ENCODE results near the gene NSUN4. TPM values are rescaled to one million over a fixed set of nuclear protein-coding genes. Genes with fewer than 3 reads are reported as not detected.
"Not testable (repeated sequence)": the region's sequence is repeated elsewhere in the genome, so short reads cannot be mapped to it uniquely, and the experiment has no call there.

NSUN4 gene
- total and polyA plus RNA-seq, 2 of the 13 experiments (the other 11 are each of a cell fraction or from before 2014, with no cell fraction given): 21.5 to 23.5 TPM

DNA sequence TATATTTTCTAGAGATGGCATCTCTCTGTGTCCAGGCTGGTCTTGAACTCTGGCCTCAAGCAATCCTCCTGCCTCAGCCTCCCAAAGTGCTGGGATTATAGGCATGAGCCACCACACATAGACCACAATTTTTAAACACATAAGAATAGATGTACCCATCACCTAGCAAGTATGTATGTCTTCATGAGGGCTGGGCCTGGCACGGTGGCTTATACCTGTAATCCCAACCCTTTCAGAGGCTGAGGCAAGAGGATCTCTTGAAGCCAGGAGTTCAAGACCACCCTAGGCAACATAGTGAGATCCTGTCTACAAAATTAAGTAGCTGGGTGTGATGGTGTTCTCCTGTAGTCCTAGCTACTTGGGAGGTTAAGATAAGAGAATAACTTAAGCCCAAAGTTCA lies 23.3 kb upstream of the NSUN4 start:
- no CpG with 5 or more reads among the region's 1 CpG for WGBS (ENCODE audit: low lambda C conversion rate)
- no peaks in the 10 kb centered on the region for H4K20me1 ChIP-seq (ENCODE audit: insufficient read depth, low read length)
- FAIRE-seq: no peak
- no peaks in the 10 kb centered on the region for H3K27me3 ChIP-seq (ENCODE audit: control insufficient read depth in 1 of 2, insufficient read depth in 2 of 2, low read length in 2 of 2)
- no peak for DNase-seq (ENCODE audit: low spot score)
- no peak overlapping the region for H2AFZ ChIP-seq (ENCODE audit: low read length)
- peaks cover 6 to 22% of the 10 kb centered on the region in 2 experiments; a peak in 4 of 5 replicates for H3K36me3 ChIP-seq (replicated peaks in 1 of 2; ENCODE audit: control insufficient read depth in 1 of 2, insufficient read depth in 2 of 2, low read length in 2 of 2)
- H3K79me2 ChIP-seq (ENCODE audit: insufficient read depth, low read length): no peaks in the 10 kb centered on the region
- POLR2A ChIA-PET: interaction anchor here (1.1 kb wide), 1 partner anchor 23 kb away, joined by 3 read pairs; no protein-coding TSS in a partner anchor
- BruUV-seq (replicated peaks): no TSS peak
- no peaks in the 10 kb centered on the region for H3K4me1 ChIP-seq (ENCODE audit: insufficient read depth, low read length)
- no peak overlapping the region for H3K27ac ChIP-seq (ENCODE audit: extremely low read length, insufficient read depth, low read length)
- CTCF ChIA-PET (ENCODE audit: low intra/inter-chr PET ratio, low total read pairs): no interaction called here
- no peaks in the 10 kb centered on the region for H3K9me3 ChIP-seq (ENCODE audit: low read length)
- H3K4me2 ChIP-seq (ENCODE audit: low read depth, low read length): no peak overlapping the region
- intact Hi-C loops (cut with micrococcal nuclease; ENCODE audit: unreplicated experiment): no loop called here
- H3K4me3 ChIP-seq (replicated peaks in 1 of 3; ENCODE audit: insufficient read depth in 1 of 3, low read depth in 2 of 3, low read length in 3 of 3): no peak overlapping the region
- in situ Hi-C loops (cut with HindIII; ENCODE audit: extremely low pct_ligation_motif_present, low pct_unique_long_range_greater_than_20kb): no loop called here
- no peak overlapping the region for H3K9ac ChIP-seq (ENCODE audit: insufficient read depth, low read depth, low read length)
- ATAC-seq: no peak
- TF ChIP-seq AGO2 (optimal IDR thresholded peaks at IDR 0.05; ENCODE audit: low read depth, low read length) (peak; percentile 43), RBFOX2 (IDR thresholded peaks at IDR 0.05; ENCODE audit: low read depth, low read length) (0 out of 2 replicates have a peak, but pooled peaks have one; percentile 15), TGIF2 (CRISPR knock-in tag; IDR thresholded peaks at IDR 0.05) (no peak), POLR2AphosphoS5 (IDR thresholded peaks at IDR 0.05; ENCODE audit: low read depth, low read length) (peak; percentile 19; the same call in 1 of the 2 replicates)

DNA sequence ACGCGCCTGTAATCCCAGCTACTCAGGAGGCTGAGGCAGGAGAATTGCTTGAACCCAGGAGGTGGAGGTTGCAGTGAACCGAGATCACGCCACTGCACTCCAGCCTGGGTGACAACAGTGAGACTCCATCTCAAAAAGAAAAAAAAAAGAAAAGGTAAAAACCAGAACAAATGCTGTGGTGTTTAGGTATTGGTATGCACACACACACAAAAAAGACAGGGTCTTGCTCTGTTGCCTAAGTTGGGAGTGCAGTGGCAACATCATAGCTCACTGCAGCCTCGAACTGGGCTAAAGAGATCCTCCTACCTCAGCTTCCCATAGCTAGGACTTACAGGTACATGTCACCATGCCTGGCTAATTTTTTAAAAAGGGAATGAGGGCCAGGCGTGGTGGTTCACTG lies 21.3 kb upstream of the NSUN4 start:
- H3K36me3 ChIP-seq (replicated peaks in 1 of 2; ENCODE audit: control insufficient read depth in 1 of 2, insufficient read depth in 2 of 2, low read length in 2 of 2): peaks cover 4 to 11% of the 10 kb centered on the region in 2 experiments; a peak in 4 of 5 replicates
- CTCF ChIA-PET (ENCODE audit: low intra/inter-chr PET ratio, low total read pairs); in situ Hi-C loops (cut with HindIII; ENCODE audit: extremely low pct_ligation_motif_present, low pct_unique_long_range_greater_than_20kb); POLR2A ChIA-PET; H3K4me2 ChIP-seq (ENCODE audit: low read depth, low read length); DNase-seq (ENCODE audit: low spot score); BruUV-seq (replicated peaks); H3K9ac ChIP-seq (ENCODE audit: insufficient read depth, low read depth, low read length); FAIRE-seq; H2AFZ ChIP-seq (ENCODE audit: low read length); H3K27ac ChIP-seq (ENCODE audit: extremely low read length, insufficient read depth, low read length); H3K27me3 ChIP-seq (ENCODE audit: control insufficient read depth in 1 of 2, insufficient read depth in 2 of 2, low read length in 2 of 2); H3K79me2 ChIP-seq (ENCODE audit: insufficient read depth, low read length); H3K9me3 ChIP-seq (ENCODE audit: low read length); H4K20me1 ChIP-seq (ENCODE audit: insufficient read depth, low read length); H3K4me1 ChIP-seq (ENCODE audit: insufficient read depth, low read length); H3K4me3 ChIP-seq (replicated peaks in 1 of 3; ENCODE audit: insufficient read depth in 1 of 3, low read depth in 2 of 3, low read length in 3 of 3); intact Hi-C loops (cut with micrococcal nuclease; ENCODE audit: unreplicated experiment): not testable (repeated sequence)
- 93% methylated on average over 6 of the region's 6 CpGs for WGBS (ENCODE audit: low lambda C conversion rate)
- ATAC-seq: 0 out of 3 replicates have a peak, but pooled peaks have one; percentile 26

DNA sequence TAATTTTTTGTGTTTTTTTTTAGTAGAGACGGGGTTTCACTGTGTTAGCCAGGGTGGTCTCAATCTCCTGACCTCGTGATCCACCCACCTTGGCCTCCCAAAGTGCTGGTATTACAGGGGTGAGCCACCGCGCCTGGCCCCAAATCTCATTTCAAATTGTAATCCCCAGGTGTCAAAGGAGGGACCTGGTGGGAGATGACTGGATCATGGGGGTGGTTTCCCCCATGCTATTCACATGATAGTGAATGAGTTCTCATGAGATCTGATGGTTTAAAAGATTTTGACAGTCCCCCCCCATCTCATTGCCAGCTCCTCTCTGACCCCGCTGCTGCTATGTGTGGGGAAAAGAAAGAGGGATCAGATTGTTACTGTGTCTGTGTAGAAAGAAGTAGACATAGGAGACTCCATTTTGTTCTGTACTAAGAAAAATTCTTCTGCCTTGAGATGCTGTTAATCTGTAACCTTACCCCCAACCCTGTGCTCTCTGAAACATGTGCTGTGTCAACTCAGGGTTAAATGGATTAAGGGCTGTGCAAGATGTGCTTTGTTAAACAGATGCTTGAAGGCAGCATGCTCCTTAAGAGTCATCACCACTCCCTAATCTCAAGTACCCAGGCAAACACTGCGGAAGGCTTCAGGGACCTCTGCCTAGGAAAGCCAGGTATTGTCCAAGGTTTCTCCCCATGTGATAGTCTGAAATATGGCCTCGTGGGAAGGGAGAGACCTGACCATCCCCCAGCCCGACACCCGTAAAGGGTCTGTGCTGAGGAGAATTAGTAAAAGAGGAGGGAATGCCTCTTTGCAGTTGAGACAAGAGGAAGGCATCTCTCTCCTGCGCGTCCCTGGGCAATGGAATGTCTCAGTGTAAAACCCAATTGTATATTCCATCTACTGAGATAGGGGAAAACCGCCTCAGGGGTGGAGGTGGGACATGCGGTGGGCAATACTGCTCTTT lies 20.4 kb upstream of the NSUN4 start:
- DNase-seq (ENCODE audit: low spot score); H3K4me1 ChIP-seq (ENCODE audit: insufficient read depth, low read length); in situ Hi-C loops (cut with HindIII; ENCODE audit: extremely low pct_ligation_motif_present, low pct_unique_long_range_greater_than_20kb); H3K9ac ChIP-seq (ENCODE audit: insufficient read depth, low read depth, low read length); H2AFZ ChIP-seq (ENCODE audit: low read length); H3K36me3 ChIP-seq (replicated peaks in 1 of 2; ENCODE audit: control insufficient read depth in 1 of 2, insufficient read depth in 2 of 2, low read length in 2 of 2); H3K4me2 ChIP-seq (ENCODE audit: low read depth, low read length); ATAC-seq; H4K20me1 ChIP-seq (ENCODE audit: insufficient read depth, low read length); CTCF ChIA-PET (ENCODE audit: low intra/inter-chr PET ratio, low total read pairs); H3K79me2 ChIP-seq (ENCODE audit: insufficient read depth, low read length); BruUV-seq (replicated peaks); H3K9me3 ChIP-seq (ENCODE audit: low read length); H3K4me3 ChIP-seq (replicated peaks in 1 of 3; ENCODE audit: insufficient read depth in 1 of 3, low read depth in 2 of 3, low read length in 3 of 3); H3K27me3 ChIP-seq (ENCODE audit: control insufficient read depth in 1 of 2, insufficient read depth in 2 of 2, low read length in 2 of 2); intact Hi-C loops (cut with micrococcal nuclease; ENCODE audit: unreplicated experiment); H3K27ac ChIP-seq (ENCODE audit: extremely low read length, insufficient read depth, low read length); FAIRE-seq; POLR2A ChIA-PET: not testable (repeated sequence)
- 91% methylated on average over 12 of the region's 13 CpGs for WGBS (ENCODE audit: low lambda C conversion rate)

DNA sequence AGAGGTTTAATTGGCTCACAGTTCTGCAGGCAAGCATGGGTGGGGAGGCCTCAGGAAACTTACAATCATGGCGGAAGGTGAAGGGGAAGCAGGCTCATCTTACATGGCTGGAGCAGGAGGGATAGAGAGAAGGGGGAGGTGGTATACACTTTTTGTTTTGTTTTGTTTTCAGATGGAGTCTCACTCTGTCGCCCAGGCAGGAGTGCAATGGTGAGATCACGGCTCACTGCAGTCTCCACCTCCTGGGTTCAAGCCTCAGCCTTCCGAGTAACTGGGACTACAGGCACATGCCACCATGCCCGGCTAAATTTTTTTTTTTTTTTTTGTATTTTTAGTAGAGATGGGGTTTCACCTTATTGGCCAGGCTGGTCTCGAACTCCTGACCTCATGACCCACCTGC lies 18.4 kb upstream of the NSUN4 start:
- POLR2A ChIA-PET: not testable (repeated sequence)

More for the DNA sequence above, 18.4 kb upstream of the NSUN4 start:
- H3K9me3 ChIP-seq (ENCODE audit: low read length); in situ Hi-C loops (cut with HindIII; ENCODE audit: extremely low pct_ligation_motif_present, low pct_unique_long_range_greater_than_20kb); H3K36me3 ChIP-seq (replicated peaks in 1 of 2; ENCODE audit: control insufficient read depth in 1 of 2, insufficient read depth in 2 of 2, low read length in 2 of 2); intact Hi-C loops (cut with micrococcal nuclease; ENCODE audit: unreplicated experiment); DNase-seq (ENCODE audit: low spot score); H3K79me2 ChIP-seq (ENCODE audit: insufficient read depth, low read length); H3K27ac ChIP-seq (ENCODE audit: extremely low read length, insufficient read depth, low read length); FAIRE-seq; H3K4me3 ChIP-seq (replicated peaks in 1 of 3; ENCODE audit: insufficient read depth in 1 of 3, low read depth in 2 of 3, low read length in 3 of 3); CTCF ChIA-PET (ENCODE audit: low intra/inter-chr PET ratio, low total read pairs); H3K9ac ChIP-seq (ENCODE audit: insufficient read depth, low read depth, low read length); H2AFZ ChIP-seq (ENCODE audit: low read length); H4K20me1 ChIP-seq (ENCODE audit: insufficient read depth, low read length); H3K27me3 ChIP-seq (ENCODE audit: control insufficient read depth in 1 of 2, insufficient read depth in 2 of 2, low read length in 2 of 2); ATAC-seq; H3K4me1 ChIP-seq (ENCODE audit: insufficient read depth, low read length); BruUV-seq (replicated peaks); H3K4me2 ChIP-seq (ENCODE audit: low read depth, low read length): not testable (repeated sequence)
- 83% methylated on average over 6 of the region's 6 CpGs for WGBS (ENCODE audit: low lambda C conversion rate)

Measured in HepG2 (cell line).